Ectodermal cell (in vitro differentiated cells): ENCODE results near the gene GAPDH.
A peak's percentile ranks its signal among the peaks of the same experiment; 100 is the strongest.

Source experiments
- H3K27ac ChIP-seq: 2 replicates; pipeline ENCODE4 v1.7.0; 2013; ENCODE audit warnings: mild to moderate bottlenecking, low read depth, low read length; ENCODE audit not compliant: insufficient read depth, poor library complexity, severe bottlenecking
- H3K27me3 ChIP-seq: 2 replicates; pipeline ENCODE4 v1.7.0; 2013; ENCODE audit warnings: mild to moderate bottlenecking, low read length; ENCODE audit not compliant: insufficient read depth, control insufficient read depth, poor library complexity, severe bottlenecking
- H3K36me3 ChIP-seq: one replicate; pipeline ENCODE4 v1.7.0; 2013; ENCODE audit warnings: low read length; ENCODE audit not compliant: control insufficient read depth, insufficient read depth
- H3K4me1 ChIP-seq: one replicate; pipeline ENCODE4 v1.7.0; 2013; ENCODE audit warnings: low read length; ENCODE audit not compliant: control insufficient read depth, insufficient read depth
- H3K4me3 ChIP-seq: 2 replicates; pipeline ENCODE4 v1.7.0; 2013; ENCODE audit warnings: low read depth, low read length, control low read depth; ENCODE audit not compliant: insufficient read depth
- H3K9me3 ChIP-seq: 2 replicates; pipeline ENCODE4 v1.7.0; 2013; ENCODE audit warnings: mild to moderate bottlenecking, low read length, moderate library complexity; ENCODE audit not compliant: control insufficient read depth
- WGBS, 2 experiments: methylation state at CpG; one replicate each; pipeline ENCODE4 v1.1.7; 2013; ENCODE audit warnings: missing lambda C conversion rate in 2 of 2; 5-methylcytosine and 5-hydroxymethylcytosine counted together

The GAPDH gene

GRCh38 chr12:6560501-6561205 lies 26.3 kb downstream of the GAPDH start:
- no peak overlapping the region for H3K27ac ChIP-seq
- no peaks in the 10 kb centered on the region for H3K9me3 ChIP-seq
- WGBS, 2 experiments = 94 to 96% methylated on average over 13 of the region's 13 CpGs
- no peaks in the 10 kb centered on the region for H3K4me1 ChIP-seq
- no peak overlapping the region for H3K4me3 ChIP-seq
- H3K27me3 ChIP-seq = no peaks in the 10 kb centered on the region
- peaks cover 33% of the 10 kb centered on the region for H3K36me3 ChIP-seq

GRCh38 chr12:6562881-6563280 lies 28.6 kb downstream of the GAPDH start:
- Histone ChIP-seq H3K36me3 (peaks cover 43% of the 10 kb centered on the region), H3K27ac (no peak overlapping the region)

GRCh38 chr12:6563448-6564050 lies 29.2 kb downstream of the GAPDH start:
- Histone ChIP-seq H3K27me3 (no peaks in the 10 kb centered on the region), H3K27ac (no peak overlapping the region), H3K4me3 (no peak overlapping the region), H3K9me3 (no peaks in the 10 kb centered on the region), H3K4me1 (no peaks in the 10 kb centered on the region), H3K36me3 (peaks cover 43% of the 10 kb centered on the region)
- WGBS, 2 experiments = 87 to 88% methylated on average over 7 to 8 of the region's 8 CpGs

More at GRCh38 chr12:6562881-6563280, 28.6 kb downstream of the GAPDH start:
- WGBS, 2 experiments = 95 to 97% methylated on average over 10 of the region's 10 CpGs
- Histone ChIP-seq H3K27me3 (no peaks in the 10 kb centered on the region), H3K9me3 (no peaks in the 10 kb centered on the region), H3K4me1 (no peaks in the 10 kb centered on the region), H3K4me3 (no peak overlapping the region)

- Histone ChIP-seq H3K36me3 (peaks cover 26% of the 10 kb centered on the region), H3K27me3 (no peaks in the 10 kb centered on the region), H3K9me3 (no peaks in the 10 kb centered on the region), H3K4me3 (peak overlapping the region; percentile 89), H3K27ac (no peak overlapping the region), H3K4me1 (no peaks in the 10 kb centered on the region)
- WGBS, 2 experiments = 56 to 60% methylated on average over 8 of the region's 8 CpGs
These were observed 32.9 kb downstream of the GAPDH start for GRCh38 chr12:6567112-6567670.

- 91 to 94% methylated on average over 9 to 12 of the region's 12 CpGs for WGBS, 2 experiments
- Histone ChIP-seq H3K27ac (no peak overlapping the region), H3K27me3 (no peaks in the 10 kb centered on the region), H3K4me3 (no peak overlapping the region), H3K9me3 (no peaks in the 10 kb centered on the region), H3K4me1 (no peaks in the 10 kb centered on the region), H3K36me3 (peaks cover 19% of the 10 kb centered on the region)
These were observed 35.0 kb downstream of the GAPDH start for GRCh38 chr12:6569312-6569711.

GRCh38 chr12:6569786-6570185 lies 35.5 kb downstream of the GAPDH start:
- H3K27ac ChIP-seq = no peak overlapping the region
- no peaks in the 10 kb centered on the region for H3K4me1 ChIP-seq
- H3K9me3 ChIP-seq = no peaks in the 10 kb centered on the region
- no peaks in the 10 kb centered on the region for H3K27me3 ChIP-seq
- 94 to 98% methylated on average over 7 of the region's 7 CpGs for WGBS, 2 experiments
- peaks cover 24% of the 10 kb centered on the region for H3K36me3 ChIP-seq
- no peak overlapping the region for H3K4me3 ChIP-seq

- 76 to 78% methylated on average over 7 of the region's 7 CpGs for WGBS, 2 experiments
- Histone ChIP-seq H3K27me3 (no peaks in the 10 kb centered on the region), H3K4me1 (no peaks in the 10 kb centered on the region), H3K4me3 (no peak overlapping the region), H3K36me3 (peaks cover 27% of the 10 kb centered on the region), H3K27ac (no peak overlapping the region), H3K9me3 (no peaks in the 10 kb centered on the region)
These were observed 36.1 kb downstream of the GAPDH start for GRCh38 chr12:6570264-6570887.

GRCh38 chr12:6573001-6573400 lies 38.7 kb downstream of the GAPDH start:
- no peaks in the 10 kb centered on the region for H3K9me3 ChIP-seq
- H3K27ac ChIP-seq = no peak overlapping the region
- H3K27me3 ChIP-seq = no peaks in the 10 kb centered on the region
- WGBS, 2 experiments = 95 to 97% methylated on average over 8 of the region's 8 CpGs
- H3K4me1 ChIP-seq = no peaks in the 10 kb centered on the region
- peaks cover 43% of the 10 kb centered on the region for H3K36me3 ChIP-seq
- no peak overlapping the region for H3K4me3 ChIP-seq

- 91 to 97% methylated on average over 4 of the region's 4 CpGs for WGBS, 2 experiments
- H3K27me3 ChIP-seq = no peaks in the 10 kb centered on the region
- no peak overlapping the region for H3K4me3 ChIP-seq
- H3K4me1 ChIP-seq = no peaks in the 10 kb centered on the region
- H3K9me3 ChIP-seq = no peaks in the 10 kb centered on the region
- peaks cover 52% of the 10 kb centered on the region for H3K36me3 ChIP-seq
- no peak overlapping the region for H3K27ac ChIP-seq
These were observed 40.4 kb downstream of the GAPDH start for GRCh38 chr12:6574576-6575295.

GRCh38 chr12:6575648-6576047 lies 41.3 kb downstream of the GAPDH start:
- Histone ChIP-seq H3K4me1 (no peaks in the 10 kb centered on the region), H3K4me3 (no peak overlapping the region), H3K36me3 (peaks cover 56% of the 10 kb centered on the region), H3K27me3 (no peaks in the 10 kb centered on the region), H3K27ac (no peak overlapping the region), H3K9me3 (no peaks in the 10 kb centered on the region)
- WGBS, 2 experiments = 94 to 96% methylated on average over 8 of the region's 8 CpGs
